ENCODE results near the gene GPR157. TPM values are rescaled to one million over a fixed set of nuclear protein-coding genes. Genes with fewer than 3 reads are reported as not detected.

GPR157 gene
- total and polyA plus RNA-seq, 2 experiments from 2014 or later = 1.7 to 2.7 TPM

GRCh38 chr1:9084906-9085305 lies 44.0 kb downstream of the GPR157 start:
- Histone ChIP-seq H3K9me2 (ENCODE audit: insufficient read depth) (no peaks in the 10 kb centered on the region), H3K4me1 (ENCODE audit: insufficient read depth) (0 out of 2 replicates have a peak, but pooled peaks cover 7% of the 10 kb centered on the region), H4K20me1 (ENCODE audit: insufficient read depth) (no peaks in the 10 kb centered on the region), H2AFZ (no peak overlapping the region), H3K27me3 (replicated peaks; ENCODE audit: insufficient read depth) (peaks cover 7% of the 10 kb centered on the region; the same call in 1 of the 2 replicates), H3K4me3 (no peak overlapping the region), H3K27ac (no peak overlapping the region), H3K36me3 (ENCODE audit: low read depth) (no peaks in the 10 kb centered on the region), H3F3A (ENCODE audit: insufficient read depth) (peaks cover 13% of the 10 kb centered on the region; the same call in 1 of the 2 replicates), H3K9ac (no peak overlapping the region), H3K79me2 (ENCODE audit: insufficient read depth) (no peaks in the 10 kb centered on the region), H3K4me2 (ENCODE audit: unreplicated experiment) (no peak overlapping the region), H3K9me3 (ENCODE audit: low read depth) (no peaks in the 10 kb centered on the region)
- TF ChIP-seq EZH2 (IDR thresholded peaks at IDR 0.05; ENCODE audit: insufficient read depth, poor library complexity, severe bottlenecking) = no peak
- TF ChIP-seq EZH2phosphoT487 (IDR thresholded peaks at IDR 0.05; ENCODE audit: insufficient read depth, low read depth) = no peak
- WGBS, 2 experiments (ENCODE audit: low coverage in 1 of 2, low lambda C conversion rate in 2 of 2, missing lambda C conversion rate in 2 of 2) = 74 to 76% methylated on average over 8 of the region's 8 CpGs
- in situ Hi-C loops (cut with MboI) = no loop called here
- DNase-seq = peak; percentile 50

DNA sequence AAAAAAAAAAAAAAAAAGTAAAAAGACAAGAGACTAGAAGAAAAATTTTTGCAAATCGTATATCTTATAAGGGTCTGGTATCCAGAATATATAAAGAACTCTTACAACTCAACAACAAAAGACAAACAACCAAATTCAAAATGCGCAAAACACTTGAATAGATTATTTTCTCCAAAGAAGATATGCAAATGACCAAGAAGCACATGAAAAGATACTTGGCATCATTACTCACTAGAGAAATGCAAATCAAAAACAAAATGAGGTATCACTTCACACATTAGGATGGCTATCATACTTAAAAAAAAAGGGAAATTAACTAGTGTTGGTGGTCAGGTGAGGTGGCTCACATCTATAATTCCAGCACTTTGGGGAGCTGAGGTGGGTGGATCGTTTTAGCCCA lies 47.4 kb downstream of the GPR157 start:
- 78 to 79% methylated on average over 3 of the region's 3 CpGs for WGBS, 2 experiments (ENCODE audit: low coverage in 1 of 2, low lambda C conversion rate in 2 of 2, missing lambda C conversion rate in 2 of 2)
- Histone ChIP-seq H3K4me2 (ENCODE audit: unreplicated experiment) (no peak overlapping the region), H3K9me2 (ENCODE audit: insufficient read depth) (no peaks in the 10 kb centered on the region), H3K9ac (no peak overlapping the region), H2AFZ (no peak overlapping the region), H3K79me2 (ENCODE audit: insufficient read depth) (no peaks in the 10 kb centered on the region), H3K9me3 (ENCODE audit: low read depth) (no peaks in the 10 kb centered on the region), H3K27ac (no peak overlapping the region), H3K36me3 (ENCODE audit: low read depth) (no peaks in the 10 kb centered on the region), H4K20me1 (ENCODE audit: insufficient read depth) (no peaks in the 10 kb centered on the region), H3K27me3 (replicated peaks; ENCODE audit: insufficient read depth) (no peaks in the 10 kb centered on the region), H3K4me1 (ENCODE audit: insufficient read depth) (peaks cover 13% of the 10 kb centered on the region; the same call in 1 of the 2 replicates), H3F3A (ENCODE audit: insufficient read depth) (peaks cover 22% of the 10 kb centered on the region), H3K4me3 (no peak overlapping the region)
- in situ Hi-C loops (cut with MboI) = no loop called here
- TF ChIP-seq EZH2phosphoT487 (IDR thresholded peaks at IDR 0.05; ENCODE audit: insufficient read depth, low read depth) (no peak), EZH2 (IDR thresholded peaks at IDR 0.05; ENCODE audit: insufficient read depth, poor library complexity, severe bottlenecking) (no peak)
- no peak for DNase-seq

GRCh38 chr1:9080705-9081291 lies 48.1 kb downstream of the GPR157 start:
- no peak for TF ChIP-seq EZH2phosphoT487 (IDR thresholded peaks at IDR 0.05; ENCODE audit: insufficient read depth, low read depth)
- TF ChIP-seq EZH2 (IDR thresholded peaks at IDR 0.05; ENCODE audit: insufficient read depth, poor library complexity, severe bottlenecking) = no peak
- no peaks in the 10 kb centered on the region for H3K9me2 ChIP-seq (ENCODE audit: insufficient read depth)
- DNase-seq = no peak
- no peak overlapping the region for H3K9ac ChIP-seq
- peaks cover 22% of the 10 kb centered on the region for H3F3A ChIP-seq (ENCODE audit: insufficient read depth)
- no peaks in the 10 kb centered on the region for H3K36me3 ChIP-seq (ENCODE audit: low read depth)
- peaks cover 13% of the 10 kb centered on the region; the same call in 1 of the 2 replicates for H3K4me1 ChIP-seq (ENCODE audit: insufficient read depth)
- no peaks in the 10 kb centered on the region for H3K9me3 ChIP-seq (ENCODE audit: low read depth)
- no peak overlapping the region for H3K4me3 ChIP-seq
- H3K4me2 ChIP-seq (ENCODE audit: unreplicated experiment) = no peak overlapping the region
- WGBS, 2 experiments (ENCODE audit: low coverage in 1 of 2, low lambda C conversion rate in 2 of 2, missing lambda C conversion rate in 2 of 2) = 89 to 94% methylated on average over 6 of the region's 6 CpGs
- in situ Hi-C loops (cut with MboI) = no loop called here
- no peaks in the 10 kb centered on the region for H3K79me2 ChIP-seq (ENCODE audit: insufficient read depth)
- no peak overlapping the region for H2AFZ ChIP-seq
- no peaks in the 10 kb centered on the region for H3K27me3 ChIP-seq (replicated peaks; ENCODE audit: insufficient read depth)
- H3K27ac ChIP-seq = no peak overlapping the region
- no peaks in the 10 kb centered on the region for H4K20me1 ChIP-seq (ENCODE audit: insufficient read depth)

GRCh38 chr1:9079988-9080704 lies 48.8 kb downstream of the GPR157 start:
- no peak overlapping the region for H3K9ac ChIP-seq
- no peak overlapping the region for H3K4me2 ChIP-seq (ENCODE audit: unreplicated experiment)
- DNase-seq = no peak
- H2AFZ ChIP-seq = no peak overlapping the region
- no peaks in the 10 kb centered on the region for H3K9me2 ChIP-seq (ENCODE audit: insufficient read depth)
- TF ChIP-seq EZH2phosphoT487 (IDR thresholded peaks at IDR 0.05; ENCODE audit: insufficient read depth, low read depth) (no peak), EZH2 (IDR thresholded peaks at IDR 0.05; ENCODE audit: insufficient read depth, poor library complexity, severe bottlenecking) (no peak)
- 79 to 81% methylated on average over 12 of the region's 12 CpGs for WGBS, 2 experiments (ENCODE audit: low coverage in 1 of 2, low lambda C conversion rate in 2 of 2, missing lambda C conversion rate in 2 of 2)
- no peaks in the 10 kb centered on the region for H3K9me3 ChIP-seq (ENCODE audit: low read depth)
- no peaks in the 10 kb centered on the region for H3K36me3 ChIP-seq (ENCODE audit: low read depth)
- in situ Hi-C loops (cut with MboI) = no loop called here
- H3F3A ChIP-seq (ENCODE audit: insufficient read depth) = peaks cover 18% of the 10 kb centered on the region
- peaks cover 13% of the 10 kb centered on the region; the same call in 1 of the 2 replicates for H3K4me1 ChIP-seq (ENCODE audit: insufficient read depth)
- no peaks in the 10 kb centered on the region for H3K27me3 ChIP-seq (replicated peaks; ENCODE audit: insufficient read depth)
- H4K20me1 ChIP-seq (ENCODE audit: insufficient read depth) = no peaks in the 10 kb centered on the region
- H3K4me3 ChIP-seq = no peak overlapping the region
- no peaks in the 10 kb centered on the region for H3K79me2 ChIP-seq (ENCODE audit: insufficient read depth)
- no peak overlapping the region for H3K27ac ChIP-seq
